Measurements from ENCODE around the gene WWC2. TPM values are rescaled to one million over a fixed set of nuclear protein-coding genes. Genes with fewer than 3 reads are reported as not detected.

The WWC2 gene
- total and polyA plus RNA-seq, 9 donors = 9.4 to 43.0 (median 32.5) TPM

DNA sequence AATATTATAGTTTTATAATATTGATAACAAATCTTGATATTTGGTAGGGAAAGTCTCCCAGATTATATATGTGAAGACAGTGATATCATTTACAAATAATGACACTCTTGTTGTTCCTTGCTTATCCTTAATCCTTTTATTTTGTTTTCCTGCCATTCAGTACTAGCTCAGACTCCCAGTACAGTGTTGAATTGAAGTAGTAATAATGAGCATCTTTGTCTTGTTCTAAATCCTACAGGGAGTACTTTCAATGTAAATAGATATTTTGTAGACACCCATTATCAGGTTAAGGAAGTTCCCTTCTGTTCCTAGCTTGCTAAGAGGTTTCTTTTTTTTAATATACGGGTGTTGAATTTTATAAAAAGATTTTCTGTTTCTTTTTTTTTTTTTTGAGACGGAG is 33.0 kb downstream of the WWC2 start:
- TF ChIP-seq POLR2A (IDR thresholded peaks at IDR 0.05) = no peak
- TF ChIP-seq EP300 (IDR thresholded peaks at IDR 0.05) = no peak
- TF ChIP-seq CTCF (IDR thresholded peaks at IDR 0.05) = no peak
- WGBS, 3 donors = 86 to 95% (median 87%) methylated on average over 2 of the region's 2 CpGs
- intact Hi-C loops (cut with DNase I) = no loop called here

GRCh38 chr4:183132865-183133264 is 33.8 kb downstream of the WWC2 start:
- no peak overlapping the region for H3K27ac ChIP-seq
- H3K4me3 ChIP-seq = no peak overlapping the region
- intact Hi-C loops (cut with DNase I) = no loop called here
- TF ChIP-seq EP300 (IDR thresholded peaks at IDR 0.05) = no peak
- TF ChIP-seq POLR2A (IDR thresholded peaks at IDR 0.05) = no peak
- no peak for TF ChIP-seq CTCF (IDR thresholded peaks at IDR 0.05)
- no peaks in the 10 kb centered on the region for H3K9me3 ChIP-seq
- H3K36me3 ChIP-seq = no peaks in the 10 kb centered on the region
- no peaks in the 10 kb centered on the region for H3K27me3 ChIP-seq
- no peak for DNase-seq
- peaks cover 3% of the 10 kb centered on the region for H3K4me1 ChIP-seq (ENCODE audit: insufficient read depth)

More for the DNA sequence above, 33.0 kb downstream of the WWC2 start:
- no peaks in the 10 kb centered on the region for H3K9me3 ChIP-seq
- no peak for DNase-seq
- H3K27ac ChIP-seq = no peak overlapping the region
- no peaks in the 10 kb centered on the region for H3K36me3 ChIP-seq
- H3K4me1 ChIP-seq (ENCODE audit: insufficient read depth) = peaks cover 3% of the 10 kb centered on the region
- H3K27me3 ChIP-seq = no peaks in the 10 kb centered on the region
- no peak overlapping the region for H3K4me3 ChIP-seq

DNA sequence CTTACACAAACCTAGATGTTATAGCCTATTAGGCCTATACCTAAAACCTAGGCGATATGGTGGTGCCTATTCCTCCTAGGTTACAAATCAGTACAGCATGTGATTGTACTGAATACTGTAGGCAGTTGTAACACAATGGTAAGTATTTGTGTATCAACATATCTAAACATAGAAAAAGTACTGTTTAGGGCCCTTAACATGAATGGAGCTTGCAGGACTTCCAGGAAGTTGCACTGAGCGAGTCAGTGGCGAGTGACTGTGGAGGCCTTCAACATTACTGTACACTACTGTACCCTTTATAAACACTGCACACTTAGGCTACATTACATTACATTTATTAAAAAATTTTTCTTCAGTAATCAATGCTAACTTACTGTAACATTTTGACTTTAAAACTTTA is 37.8 kb downstream of the WWC2 start:
- H3K4me1 ChIP-seq (ENCODE audit: insufficient read depth) = peaks cover 2% of the 10 kb centered on the region
- no peak for TF ChIP-seq CTCF (IDR thresholded peaks at IDR 0.05)
- no peak for TF ChIP-seq EP300 (IDR thresholded peaks at IDR 0.05)
- TF ChIP-seq POLR2A (IDR thresholded peaks at IDR 0.05) = no peak
- H3K9me3 ChIP-seq = no peaks in the 10 kb centered on the region
- WGBS, 3 donors = 94 to 98% (median 96%) methylated on average over 3 of the region's 3 CpGs
- no peaks in the 10 kb centered on the region for H3K36me3 ChIP-seq
- no peak overlapping the region for H3K4me3 ChIP-seq
- no peak overlapping the region for H3K27ac ChIP-seq
- intact Hi-C loops (cut with DNase I) = no loop called here
- H3K27me3 ChIP-seq = no peaks in the 10 kb centered on the region
- DNase-seq = no peak

GRCh38 chr4:183139058-183139750 is 40.1 kb downstream of the WWC2 start:
- Histone ChIP-seq H3K4me3 (no peak overlapping the region), H3K36me3 (no peaks in the 10 kb centered on the region), H3K9me3 (no peaks in the 10 kb centered on the region), H3K27me3 (no peaks in the 10 kb centered on the region), H3K27ac (no peak overlapping the region), H3K4me1 (ENCODE audit: insufficient read depth) (peaks cover 6% of the 10 kb centered on the region)
- 83 to 97% (median 85%) methylated on average over 4 of the region's 4 CpGs for WGBS, 3 donors
- TF ChIP-seq POLR2A (IDR thresholded peaks at IDR 0.05) (no peak), CTCF (IDR thresholded peaks at IDR 0.05) (no peak), EP300 (IDR thresholded peaks at IDR 0.05) (no peak)
- DNase-seq = no peak
- intact Hi-C loops (cut with DNase I) = no loop called here
